Gastroesophageal sphincter (tissue), 4 donors: ENCODE results near the gene RAD51B. TPM values are rescaled to one million over a fixed set of nuclear protein-coding genes. Genes with fewer than 3 reads are reported as not detected.
A peak's percentile ranks its signal among the peaks of the same experiment; 100 is the strongest.

Experiments
- ATAC-seq: fragments of 150-250 bp; one replicate; pipeline ENCODE4 v1.9.1; 2016; ENCODE audit warnings: mild to moderate bottlenecking, moderate library complexity
- H3K27ac ChIP-seq, 4 donors: fragments of 200-600 bp; sonication (generic) in 3 of 4; 1 replicate in 3 of 4; 2 replicates in 1 of 4; pipeline ENCODE4 v1.5.1; 2016 to 2019
- H3K27me3 ChIP-seq: fragments of 200-600 bp; sonication (generic); one replicate; pipeline ENCODE4 v1.5.1; 2019
- H3K36me3 ChIP-seq, 2 donors: fragments of 200-600 bp; sonication (generic); one replicate each; pipeline ENCODE4 v1.5.1; 2019; ENCODE audit warnings: control low read depth in 1 of 2
- H3K4me1 ChIP-seq, 3 donors: fragments of 200-600 bp; sonication (generic); 1 replicate in 2 of 3; 2 replicates in 1 of 3; pipeline ENCODE4 v1.5.1; 2016 to 2019; ENCODE audit warnings: control low read depth in 2 of 3
- H3K4me3 ChIP-seq, 2 donors: fragments of 200-600 bp; sonication (generic); one replicate each; pipeline ENCODE4 v1.5.1; 2019; ENCODE audit warnings: mild to moderate bottlenecking in 1 of 2, moderate library complexity in 1 of 2
- H3K9me3 ChIP-seq, 3 donors: fragments of 200-600 bp; sonication (generic); one replicate each; pipeline ENCODE4 v1.5.1; 2017 to 2019; ENCODE audit warnings: control low read depth in 2 of 3
- EP300 ChIP-seq: sonication (generic); formaldehyde crosslinking; IDR thresholded peaks from one replicate; pipeline ENCODE4 v1.6.1; 2017; ENCODE audit warnings: antibody characterized with exemption, mild to moderate bottlenecking
- POLR2A ChIP-seq, 2 donors: fragments of 450-650 bp; IDR thresholded peaks; one replicate each; pipeline ENCODE4 v1.6.1; 2017; ENCODE audit warnings: antibody characterized with exemption in 2 of 2, mild to moderate bottlenecking in 2 of 2, moderate library complexity in 1 of 2
- POLR2AphosphoS5 ChIP-seq: sonication (generic); formaldehyde crosslinking; IDR thresholded peaks from one replicate; pipeline ENCODE4 v1.6.1; 2017; ENCODE audit warnings: antibody characterized with exemption
- WGBS, 2 donors: methylation state at CpG; one replicate each; pipeline ENCODE4 v1.1.5; 2018; ENCODE audit warnings: low coverage in 1 of 2; 5-methylcytosine and 5-hydroxymethylcytosine counted together
- total RNA-seq, 4 donors: library from RNA; depleted of rRNA; stranded (reverse); fragments of >200 nt; gene quantifications; one replicate each; pipeline ENCODE4 v1.1.0, GENCODE V29; 2016
- TF ChIP-seq, protein P1 (sequence below), 4 experiments: fragments of 200-600 bp in 2 of 4; fragments of 450-650 bp in 2 of 4; sonication (generic) in 1 of 4; IDR thresholded peaks; one replicate each; pipeline ENCODE4 v1.5.1; 2017 to 2019; ENCODE audit warnings: antibody characterized with exemption in 4 of 4, mild to moderate bottlenecking in 2 of 4, moderate library complexity in 2 of 4

RAD51B gene
- total RNA-seq, 4 donors from 2014 or later = 5.1 to 7.0 (median 6.0) TPM

GRCh38 chr14:68375376-68375775, 555.8 kb downstream of the RAD51B start:
- Histone ChIP-seq H3K36me3 (no peaks in the 10 kb centered on the region), H3K9me3 (no peaks in the 10 kb centered on the region), H3K27ac (no peak overlapping the region), H3K4me1 (peaks cover 0 to 31% (median 6%) of the 10 kb centered on the region in 3 donors), H3K27me3 (no peaks in the 10 kb centered on the region), H3K4me3 (no peak overlapping the region)
- ATAC-seq = no peak
- TF ChIP-seq EP300 = no peak
- TF ChIP-seq, protein P1, sequence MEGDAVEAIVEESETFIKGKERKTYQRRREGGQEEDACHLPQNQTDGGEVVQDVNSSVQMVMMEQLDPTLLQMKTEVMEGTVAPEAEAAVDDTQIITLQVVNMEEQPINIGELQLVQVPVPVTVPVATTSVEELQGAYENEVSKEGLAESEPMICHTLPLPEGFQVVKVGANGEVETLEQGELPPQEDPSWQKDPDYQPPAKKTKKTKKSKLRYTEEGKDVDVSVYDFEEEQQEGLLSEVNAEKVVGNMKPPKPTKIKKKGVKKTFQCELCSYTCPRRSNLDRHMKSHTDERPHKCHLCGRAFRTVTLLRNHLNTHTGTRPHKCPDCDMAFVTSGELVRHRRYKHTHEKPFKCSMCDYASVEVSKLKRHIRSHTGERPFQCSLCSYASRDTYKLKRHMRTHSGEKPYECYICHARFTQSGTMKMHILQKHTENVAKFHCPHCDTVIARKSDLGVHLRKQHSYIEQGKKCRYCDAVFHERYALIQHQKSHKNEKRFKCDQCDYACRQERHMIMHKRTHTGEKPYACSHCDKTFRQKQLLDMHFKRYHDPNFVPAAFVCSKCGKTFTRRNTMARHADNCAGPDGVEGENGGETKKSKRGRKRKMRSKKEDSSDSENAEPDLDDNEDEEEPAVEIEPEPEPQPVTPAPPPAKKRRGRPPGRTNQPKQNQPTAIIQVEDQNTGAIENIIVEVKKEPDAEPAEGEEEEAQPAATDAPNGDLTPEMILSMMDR (IDR thresholded peaks at IDR 0.05) = no peak
- no peak for TF ChIP-seq POLR2AphosphoS5
- TF ChIP-seq POLR2A (IDR thresholded peaks at IDR 0.05) = no peak
- WGBS, 2 donors = 89 to 95% methylated on average over 4 of the region's 4 CpGs

DNA sequence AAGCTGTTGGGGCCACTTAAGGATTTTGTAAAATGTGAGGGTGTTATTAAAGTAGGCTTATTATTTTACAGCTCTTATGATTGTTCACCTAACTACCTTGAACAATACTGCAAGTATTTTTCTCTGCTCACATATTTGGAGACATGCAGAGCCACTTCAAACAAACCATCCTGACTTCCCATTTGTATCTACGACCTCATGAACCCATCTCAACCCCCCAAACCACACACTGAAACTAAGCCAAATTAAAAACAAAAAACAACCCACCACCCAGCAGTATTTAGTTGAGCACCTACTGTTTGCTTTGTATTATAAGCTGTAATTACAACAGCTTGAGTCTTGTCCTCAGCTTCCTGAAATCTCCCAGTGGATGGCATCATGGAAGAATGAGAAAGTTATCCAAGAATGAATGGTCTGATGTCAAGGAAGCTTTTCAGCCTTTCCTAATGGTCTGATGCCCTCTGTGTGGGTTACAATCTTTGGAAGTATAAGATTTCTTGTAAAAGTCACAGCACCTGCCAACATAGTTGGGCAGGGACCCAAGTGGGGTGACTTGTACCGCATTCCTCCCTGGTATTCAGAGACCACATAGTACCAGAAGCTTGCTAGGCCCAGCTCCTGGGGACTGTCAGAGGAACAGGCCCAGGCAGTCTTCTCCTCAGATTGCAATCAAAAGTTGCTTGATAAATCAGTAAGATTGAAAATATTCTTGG, 556.6 kb downstream of the RAD51B start:
- H3K4me3 ChIP-seq = no peak overlapping the region
- H3K27me3 ChIP-seq = no peaks in the 10 kb centered on the region
- no peak for TF ChIP-seq POLR2A (IDR thresholded peaks at IDR 0.05)
- TF ChIP-seq, protein P1 (IDR thresholded peaks at IDR 0.05) = no peak
- no peak for TF ChIP-seq EP300
- no peak for TF ChIP-seq POLR2AphosphoS5
- peak overlapping the region in 3 of 4 donors; percentile 46 to 75 (median 66) for H3K27ac ChIP-seq
- no peak for ATAC-seq
- no peaks in the 10 kb centered on the region for H3K36me3 ChIP-seq
- WGBS, 2 donors = 89 to 100% methylated on average over 1 to 2 of the region's 2 CpGs
- peaks cover 6 to 39% (median 7%) of the 10 kb centered on the region in 3 donors for H3K4me1 ChIP-seq
- H3K9me3 ChIP-seq = no peaks in the 10 kb centered on the region

- Histone ChIP-seq H3K4me1 (peaks cover 6 to 41% (median 7%) of the 10 kb centered on the region in 3 donors), H3K4me3 (no peak overlapping the region), H3K36me3 (no peaks in the 10 kb centered on the region), H3K27me3 (no peaks in the 10 kb centered on the region), H3K9me3 (no peaks in the 10 kb centered on the region), H3K27ac (peak overlapping the region; percentile 46 to 75 (median 64))
- 62 to 67% methylated on average over 1 of the region's 1 CpG for WGBS, 2 donors
- TF ChIP-seq, protein P1 (IDR thresholded peaks at IDR 0.05) = no peak
- TF ChIP-seq POLR2A (IDR thresholded peaks at IDR 0.05) = no peak
- TF ChIP-seq EP300 = no peak
- no peak for TF ChIP-seq POLR2AphosphoS5
- no peak for ATAC-seq
These were observed 557.4 kb downstream of the RAD51B start for GRCh38 chr14:68377006-68377405.

DNA sequence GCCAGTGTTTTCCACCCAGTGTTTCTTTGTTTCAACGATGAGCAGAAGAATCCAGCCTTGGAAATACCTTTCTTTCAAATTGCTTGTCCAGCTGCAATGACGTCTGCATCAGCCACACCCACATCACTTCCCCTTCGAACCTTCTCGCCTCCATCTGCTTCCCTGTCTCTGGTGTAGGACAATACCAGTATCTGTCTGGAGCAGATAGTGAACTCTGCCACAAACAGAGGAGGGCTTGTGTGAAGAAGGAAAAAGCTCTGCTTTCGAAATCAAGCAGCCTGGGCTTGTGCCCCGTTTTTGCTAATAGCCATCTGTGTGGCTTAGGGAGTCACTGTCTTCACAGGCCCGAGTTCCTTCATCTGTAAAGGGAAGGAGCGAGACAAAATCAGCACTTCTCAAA, 557.9 kb downstream of the RAD51B start:
- Histone ChIP-seq H3K27ac (peak overlapping the region; percentile 46 to 75 (median 64)), H3K4me3 (no peak overlapping the region), H3K27me3 (no peaks in the 10 kb centered on the region), H3K36me3 (no peaks in the 10 kb centered on the region), H3K9me3 (no peaks in the 10 kb centered on the region), H3K4me1 (peaks cover 6 to 41% (median 7%) of the 10 kb centered on the region in 3 donors)
- TF ChIP-seq, protein P1 (IDR thresholded peaks at IDR 0.05) = no peak
- no peak for TF ChIP-seq EP300
- WGBS, 2 donors = 49 to 55% methylated on average over 8 of the region's 8 CpGs
- ATAC-seq = peak; percentile 84
